Endothelial cell (in vitro differentiated cells): ENCODE data around the gene MAGI2. TPM values are rescaled to one million over a fixed set of nuclear protein-coding genes. Genes with fewer than 3 reads are reported as not detected.

Source experiments
- DNase-seq: peaks from one replicate; pipeline ENCODE4 v3.0.0; 2021; ENCODE audit warnings: low spot score
- H3K27ac Mint-ChIP-seq: one replicate; pipeline ENCODE4 v1.8.0; 2021; ENCODE audit warnings: mixed read lengths, inconsistent platforms; ENCODE audit not compliant: unreplicated experiment
- H3K27me3 Mint-ChIP-seq: one replicate; pipeline ENCODE4 v1.8.0; 2021; ENCODE audit warnings: mild to moderate bottlenecking, moderate library complexity, mixed read lengths, inconsistent platforms; ENCODE audit not compliant: unreplicated experiment
- H3K36me3 Mint-ChIP-seq: one replicate; pipeline ENCODE4 v1.8.0; 2021; ENCODE audit warnings: mild to moderate bottlenecking, low read depth, mixed read lengths, inconsistent platforms; ENCODE audit not compliant: unreplicated experiment
- H3K4me1 Mint-ChIP-seq: one replicate; pipeline ENCODE4 v1.8.0; 2021; ENCODE audit warnings: mild to moderate bottlenecking, mixed read lengths, inconsistent platforms; ENCODE audit not compliant: unreplicated experiment
- H3K4me3 Mint-ChIP-seq: one replicate; pipeline ENCODE4 v1.8.0; 2021; ENCODE audit warnings: mild to moderate bottlenecking, mixed read lengths, inconsistent platforms; ENCODE audit not compliant: unreplicated experiment
- H3K9me3 Mint-ChIP-seq: one replicate; pipeline ENCODE4 v1.8.0; 2021; ENCODE audit warnings: mixed read lengths, inconsistent platforms; ENCODE audit not compliant: unreplicated experiment
- total RNA-seq: library from RNA; stranded (reverse); fragmentation: NEBNext Ultra II Directional; extraction: Animal tissue kit (Norgen Biotek cat#: 25700); gene quantifications from one replicate; pipeline ENCODE4 v1.2.1, GENCODE V29; 2021; ENCODE audit not compliant: unreplicated experiment
- TF ChIP-seq, protein P1 (sequence below): fragments of 200-600 bp; sonication (generic); IDR thresholded peaks from one replicate; pipeline ENCODE4 v1.5.0; 2021; ENCODE audit warnings: antibody characterized with exemption; ENCODE audit not compliant: unreplicated experiment

Gene MAGI2
- total RNA-seq, 1 donor from 2014 or later, result 6.3 TPM

DNA sequence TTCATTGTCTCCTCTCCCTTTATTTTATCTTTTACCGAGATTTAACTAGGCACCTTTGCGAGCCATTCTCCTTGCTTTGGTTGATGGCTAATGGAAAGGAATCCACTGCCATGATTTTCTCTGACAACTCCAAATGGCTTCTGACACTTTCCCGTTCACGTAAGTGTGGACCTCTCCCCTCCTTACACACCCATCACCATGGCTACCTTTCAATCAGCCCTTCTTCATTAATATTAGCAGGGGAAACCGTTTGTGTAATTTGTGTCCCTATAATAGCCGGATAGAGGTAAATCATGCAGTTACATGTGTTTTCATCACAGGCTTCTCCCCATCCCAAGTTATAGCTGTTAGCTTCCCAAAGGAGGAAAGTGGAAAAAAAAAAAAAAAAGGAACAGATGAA lies 767.3 kb downstream of the MAGI2 start:
- no peaks in the 10 kb centered on the region for H3K36me3 Mint-ChIP-seq
- no peaks in the 10 kb centered on the region for H3K4me1 Mint-ChIP-seq

DNA sequence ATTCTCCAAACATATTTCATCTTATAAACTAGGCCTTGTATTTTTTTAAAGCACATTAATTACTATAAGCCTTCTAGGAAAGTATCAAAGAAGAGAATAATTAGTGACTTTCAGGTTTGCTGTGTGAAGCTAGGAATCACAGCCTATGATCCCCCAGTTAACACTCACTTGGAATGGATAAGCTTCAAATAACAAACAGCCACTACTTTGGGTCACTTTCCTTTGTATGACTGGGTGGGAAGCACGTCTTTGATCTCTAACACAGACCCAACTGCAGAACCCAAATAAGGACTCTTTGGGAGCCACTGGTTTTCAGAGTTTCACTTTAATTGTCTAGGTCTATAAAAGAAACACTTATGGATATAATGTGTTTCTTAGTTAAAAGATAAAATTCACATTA lies 769.3 kb downstream of the MAGI2 start:
- no peaks in the 10 kb centered on the region for H3K9me3 Mint-ChIP-seq
- no peaks in the 10 kb centered on the region for H3K36me3 Mint-ChIP-seq
- no peak overlapping the region for H3K27ac Mint-ChIP-seq
- no peaks in the 10 kb centered on the region for H3K27me3 Mint-ChIP-seq
- TF ChIP-seq, protein P1, sequence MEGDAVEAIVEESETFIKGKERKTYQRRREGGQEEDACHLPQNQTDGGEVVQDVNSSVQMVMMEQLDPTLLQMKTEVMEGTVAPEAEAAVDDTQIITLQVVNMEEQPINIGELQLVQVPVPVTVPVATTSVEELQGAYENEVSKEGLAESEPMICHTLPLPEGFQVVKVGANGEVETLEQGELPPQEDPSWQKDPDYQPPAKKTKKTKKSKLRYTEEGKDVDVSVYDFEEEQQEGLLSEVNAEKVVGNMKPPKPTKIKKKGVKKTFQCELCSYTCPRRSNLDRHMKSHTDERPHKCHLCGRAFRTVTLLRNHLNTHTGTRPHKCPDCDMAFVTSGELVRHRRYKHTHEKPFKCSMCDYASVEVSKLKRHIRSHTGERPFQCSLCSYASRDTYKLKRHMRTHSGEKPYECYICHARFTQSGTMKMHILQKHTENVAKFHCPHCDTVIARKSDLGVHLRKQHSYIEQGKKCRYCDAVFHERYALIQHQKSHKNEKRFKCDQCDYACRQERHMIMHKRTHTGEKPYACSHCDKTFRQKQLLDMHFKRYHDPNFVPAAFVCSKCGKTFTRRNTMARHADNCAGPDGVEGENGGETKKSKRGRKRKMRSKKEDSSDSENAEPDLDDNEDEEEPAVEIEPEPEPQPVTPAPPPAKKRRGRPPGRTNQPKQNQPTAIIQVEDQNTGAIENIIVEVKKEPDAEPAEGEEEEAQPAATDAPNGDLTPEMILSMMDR, result no peak
- H3K4me3 Mint-ChIP-seq, result no peak overlapping the region
- no peak for DNase-seq
- H3K4me1 Mint-ChIP-seq, result no peaks in the 10 kb centered on the region

More for the DNA sequence above, 767.3 kb downstream of the MAGI2 start:
- Mint-ChIP-seq H3K27ac (no peak overlapping the region), H3K4me3 (no peak overlapping the region), H3K9me3 (no peaks in the 10 kb centered on the region), H3K27me3 (no peaks in the 10 kb centered on the region)
- TF ChIP-seq, protein P1, result no peak
- DNase-seq, result no peak

DNA sequence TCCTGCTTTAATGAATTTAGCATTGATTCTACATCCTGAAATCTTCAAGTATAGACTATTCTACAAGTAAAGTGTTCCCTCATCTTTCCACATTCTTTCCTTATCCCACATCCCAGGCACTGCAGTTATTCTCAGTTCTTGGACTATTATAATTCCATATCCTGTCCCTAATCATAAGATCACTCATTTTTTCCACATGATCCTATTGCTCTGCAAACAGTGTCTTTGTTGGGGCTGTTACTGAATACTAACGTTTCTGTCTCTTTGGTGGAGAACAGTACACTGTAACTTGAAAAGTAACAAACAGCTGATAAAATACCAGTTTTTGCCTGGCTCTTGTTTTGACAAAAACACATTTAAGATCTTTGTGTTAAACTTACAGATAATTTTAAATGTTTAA lies 769.9 kb downstream of the MAGI2 start:
- Mint-ChIP-seq H3K4me1 (no peaks in the 10 kb centered on the region), H3K36me3 (no peaks in the 10 kb centered on the region), H3K27me3 (no peaks in the 10 kb centered on the region), H3K4me3 (no peak overlapping the region), H3K27ac (no peak overlapping the region), H3K9me3 (no peaks in the 10 kb centered on the region)
- DNase-seq, result no peak
- TF ChIP-seq, protein P1, result no peak

DNA sequence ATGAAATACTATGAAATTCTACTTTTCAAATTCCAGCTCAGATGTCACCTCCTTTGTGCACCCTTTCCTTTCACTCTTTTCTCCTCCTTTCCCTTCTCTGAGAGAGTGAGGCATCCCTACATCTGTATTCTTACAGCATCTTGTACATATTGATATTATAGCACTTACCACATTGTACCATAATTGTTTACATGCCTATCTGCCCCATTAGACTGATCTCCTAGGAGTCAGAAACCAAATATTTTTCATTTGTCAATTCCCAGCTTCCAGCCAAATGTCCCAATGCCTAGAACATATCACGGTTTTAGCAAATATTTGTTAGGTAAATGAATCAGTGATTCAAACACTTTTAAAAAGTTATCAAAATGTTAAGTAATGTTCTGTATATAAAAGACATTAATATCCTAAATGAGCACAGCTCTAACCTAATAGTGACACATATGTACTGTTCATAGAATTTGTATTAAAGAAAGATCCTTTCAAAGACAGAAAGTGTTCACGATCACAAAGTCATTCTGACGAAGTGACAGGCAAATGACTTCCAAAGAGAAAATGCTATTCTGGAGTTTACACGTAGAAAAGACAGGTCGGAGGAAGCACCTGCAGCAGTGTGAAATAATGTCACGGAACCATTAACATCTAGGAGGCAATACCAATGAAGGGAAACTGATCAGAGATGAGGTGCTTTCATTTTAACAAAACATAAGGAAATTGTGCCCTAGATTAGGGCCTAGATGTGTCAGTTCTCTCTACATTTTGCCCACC lies 774.2 kb downstream of the MAGI2 start:
- H3K27me3 Mint-ChIP-seq, result no peaks in the 10 kb centered on the region
- no peak overlapping the region for H3K4me3 Mint-ChIP-seq
- no peaks in the 10 kb centered on the region for H3K36me3 Mint-ChIP-seq
- no peaks in the 10 kb centered on the region for H3K4me1 Mint-ChIP-seq
- TF ChIP-seq, protein P1, result no peak
- H3K27ac Mint-ChIP-seq, result no peak overlapping the region
- DNase-seq, result no peak
- no peaks in the 10 kb centered on the region for H3K9me3 Mint-ChIP-seq

DNA sequence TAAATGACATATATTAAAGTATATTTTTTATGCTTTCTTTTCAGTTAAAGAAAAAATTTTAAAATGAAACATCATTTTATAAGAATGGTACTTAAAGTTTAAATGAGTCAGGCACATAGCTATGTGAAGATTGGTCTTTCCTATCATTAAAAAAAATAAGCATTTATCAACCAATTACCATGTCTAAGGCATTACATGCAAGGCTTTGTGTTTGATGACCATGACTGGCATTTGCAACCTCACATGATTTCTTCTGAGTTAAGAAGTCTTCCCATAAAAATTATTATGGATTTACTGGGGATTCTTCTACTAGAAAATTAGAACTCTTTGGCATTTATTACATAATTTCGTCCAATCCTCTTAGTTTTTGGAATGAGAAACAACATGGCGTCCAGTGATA lies 776.1 kb downstream of the MAGI2 start:
- DNase-seq, result no peak
- Mint-ChIP-seq H3K27ac (no peak overlapping the region), H3K4me3 (no peak overlapping the region), H3K27me3 (no peaks in the 10 kb centered on the region), H3K4me1 (no peaks in the 10 kb centered on the region), H3K9me3 (no peaks in the 10 kb centered on the region), H3K36me3 (no peaks in the 10 kb centered on the region)
- TF ChIP-seq, protein P1, result no peak
